ENCODE measurements around the gene C11orf21.

- TF ChIP-seq CTCF (conservative IDR thresholded peaks at IDR 0.05; ENCODE audit: low read length) (no peak), EZH2phosphoT487 (IDR thresholded peaks at IDR 0.05; ENCODE audit: borderline replicate concordance, low read depth, low read length) (no peak)
Measured at GRCh38 chr11:2346014-2346413, 44.3 kb upstream of the C11orf21 start.

Data from OCI-LY7 (cell line).